ENCODE measurements around the gene PSTPIP1. TPM values are rescaled to one million over a fixed set of nuclear protein-coding genes. Genes with fewer than 3 reads are reported as not detected.

PSTPIP1 gene
- total and polyA plus RNA-seq, 10 of the 15 experiments (the other 5 are each of a cell fraction or from before 2014, with no cell fraction given) = 0.50 to 29.3 (median 14.5) TPM

DNA sequence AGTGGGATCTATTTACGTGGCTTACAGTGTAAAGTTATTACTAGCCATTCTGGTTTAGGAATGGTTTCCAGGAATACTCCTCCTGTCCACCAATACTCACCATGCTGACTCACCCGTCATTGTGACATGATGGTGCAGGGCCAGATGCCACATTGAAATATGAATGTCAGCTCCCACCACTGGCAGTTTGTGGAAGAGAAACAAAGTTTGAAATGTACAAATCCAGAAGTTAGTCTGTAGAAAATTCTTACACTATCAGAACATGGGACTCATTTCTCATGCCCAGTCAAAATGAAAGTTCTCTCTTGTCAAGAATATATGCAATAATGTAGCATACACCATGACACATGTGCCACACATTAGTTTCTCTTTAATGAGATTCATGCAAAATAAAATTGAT lies 90.4 kb downstream of the PSTPIP1 start (continued):
- TF ChIP-seq, protein P1, sequence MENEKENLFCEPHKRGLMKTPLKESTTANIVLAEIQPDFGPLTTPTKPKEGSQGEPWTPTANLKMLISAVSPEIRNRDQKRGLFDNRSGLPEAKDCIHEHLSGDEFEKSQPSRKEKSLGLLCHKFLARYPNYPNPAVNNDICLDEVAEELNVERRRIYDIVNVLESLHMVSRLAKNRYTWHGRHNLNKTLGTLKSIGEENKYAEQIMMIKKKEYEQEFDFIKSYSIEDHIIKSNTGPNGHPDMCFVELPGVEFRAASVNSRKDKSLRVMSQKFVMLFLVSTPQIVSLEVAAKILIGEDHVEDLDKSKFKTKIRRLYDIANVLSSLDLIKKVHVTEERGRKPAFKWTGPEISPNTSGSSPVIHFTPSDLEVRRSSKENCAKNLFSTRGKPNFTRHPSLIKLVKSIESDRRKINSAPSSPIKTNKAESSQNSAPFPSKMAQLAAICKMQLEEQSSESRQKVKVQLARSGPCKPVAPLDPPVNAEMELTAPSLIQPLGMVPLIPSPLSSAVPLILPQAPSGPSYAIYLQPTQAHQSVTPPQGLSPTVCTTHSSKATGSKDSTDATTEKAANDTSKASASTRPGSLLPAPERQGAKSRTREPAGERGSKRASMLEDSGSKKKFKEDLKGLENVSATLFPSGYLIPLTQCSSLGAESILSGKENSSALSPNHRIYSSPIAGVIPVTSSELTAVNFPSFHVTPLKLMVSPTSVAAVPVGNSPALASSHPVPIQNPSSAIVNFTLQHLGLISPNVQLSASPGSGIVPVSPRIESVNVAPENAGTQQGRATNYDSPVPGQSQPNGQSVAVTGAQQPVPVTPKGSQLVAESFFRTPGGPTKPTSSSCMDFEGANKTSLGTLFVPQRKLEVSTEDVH (IDR thresholded peaks at IDR 0.05; ENCODE audit: low read depth, partially characterized antibody) = no peak
- TF ChIP-seq, protein P2, sequence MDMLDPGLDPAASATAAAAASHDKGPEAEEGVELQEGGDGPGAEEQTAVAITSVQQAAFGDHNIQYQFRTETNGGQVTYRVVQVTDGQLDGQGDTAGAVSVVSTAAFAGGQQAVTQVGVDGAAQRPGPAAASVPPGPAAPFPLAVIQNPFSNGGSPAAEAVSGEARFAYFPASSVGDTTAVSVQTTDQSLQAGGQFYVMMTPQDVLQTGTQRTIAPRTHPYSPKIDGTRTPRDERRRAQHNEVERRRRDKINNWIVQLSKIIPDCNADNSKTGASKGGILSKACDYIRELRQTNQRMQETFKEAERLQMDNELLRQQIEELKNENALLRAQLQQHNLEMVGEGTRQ (IDR thresholded peaks at IDR 0.05; ENCODE audit: borderline replicate concordance, low read depth, low read length) = no peak
- TF ChIP-seq BHLHE40 (IDR thresholded peaks at IDR 0.05; ENCODE audit: borderline replicate concordance in 1 of 2, low read depth in 2 of 2, low read length in 1 of 2) (0 out of 4 replicates have a peak, but pooled peaks of 1 of the 2 experiments have one; percentile 13), BRCA1 (IDR thresholded peaks at IDR 0.05; ENCODE audit: low read depth, low read length) (no peak)

Small RNA genes lying within 50 kb of the gene (small RNA-seq; reads per million reads assigned to genes)
- not detected for gene RN7SL278P

Other genes starting within 250 kb of the PSTPIP1 start
- gene SCAPER, start 89.8 kb upstream of the PSTPIP1 start, total RNA-seq (2014; rRNA removed) = 4.1 and 5.6 TPM in 2 replicates
- gene SCAPER, start 89.8 kb upstream of the PSTPIP1 start, total RNA-seq (2014; rRNA removed; fragmentation: Illumina TruSeq; extraction: Trizol) = 5.4 and 6.2 TPM in 2 replicates
- gene SCAPER, start 89.8 kb upstream of the PSTPIP1 start, total RNA-seq (2021) = 4.9 and 5.7 TPM in 2 replicates
- gene SCAPER, start 89.8 kb upstream of the PSTPIP1 start, polyA plus RNA-seq (2011; rRNA removed) = 1.9 and 2.1 TPM in 2 replicates
- gene SCAPER, start 89.8 kb upstream of the PSTPIP1 start, polyA plus RNA-seq (2014; fragmentation: Illumina TruSeq; extraction: Trizol) = 3.4 and 3.8 TPM in 2 replicates
- 1 to 10 TPM; 2.3 to 3.7 TPM for gene SCAPER, start 89.8 kb upstream of the PSTPIP1 start, polyA plus RNA-seq (2014; fragmentation: Nextera tagmentation; extraction: Ambion mirVana)
- gene SCAPER, start 89.8 kb upstream of the PSTPIP1 start, polyA plus RNA-seq (2014; rRNA removed) = 1.0 and 1.2 TPM in 2 replicates
- 1 to 10 TPM; 7.4 to 7.7 TPM for gene SCAPER, start 89.8 kb upstream of the PSTPIP1 start, polyA plus RNA-seq (2016; fragmentation: Nextera tagmentation; extraction: Ambion mirVana)
- gene RCN2, start 63.4 kb upstream of the PSTPIP1 start, total RNA-seq (2014; rRNA removed) = 5.0 and 6.0 TPM in 2 replicates
- gene RCN2, start 63.4 kb upstream of the PSTPIP1 start, total RNA-seq (2014; rRNA removed; fragmentation: Illumina TruSeq; extraction: Trizol) = 12.1 and 12.9 TPM in 2 replicates
- 7.3 and 7.9 TPM in 2 replicates for gene RCN2, start 63.4 kb upstream of the PSTPIP1 start, total RNA-seq (2021)
- gene RCN2, start 63.4 kb upstream of the PSTPIP1 start, polyA plus RNA-seq (2011; rRNA removed) = 27.5 and 49.7 TPM in 2 replicates
- 13.5 and 15.9 TPM in 2 replicates for gene RCN2, start 63.4 kb upstream of the PSTPIP1 start, polyA plus RNA-seq (2014; fragmentation: Illumina TruSeq; extraction: Trizol)
- 10 to 100 TPM in 1 of 2 experiments, 1 to 10 TPM in 1; 4.9 to 12.8 TPM for gene RCN2, start 63.4 kb upstream of the PSTPIP1 start, polyA plus RNA-seq (2014; fragmentation: Nextera tagmentation; extraction: Ambion mirVana)
- 11.6 and 12.7 TPM in 2 replicates for gene RCN2, start 63.4 kb upstream of the PSTPIP1 start, polyA plus RNA-seq (2014; rRNA removed)
- gene RCN2, start 63.4 kb upstream of the PSTPIP1 start, polyA plus RNA-seq (2016; fragmentation: Nextera tagmentation; extraction: Ambion mirVana) = 10 to 100 TPM; 37.2 to 41.0 TPM
- 59.0 and 63.0 TPM in 2 replicates for gene TSPAN3, start 76.0 kb downstream of the PSTPIP1 start, total RNA-seq (2014; rRNA removed)
- 52.8 and 55.4 TPM in 2 replicates for gene TSPAN3, start 76.0 kb downstream of the PSTPIP1 start, total RNA-seq (2014; rRNA removed; fragmentation: Illumina TruSeq; extraction: Trizol)
- 51.2 and 52.6 TPM in 2 replicates for gene TSPAN3, start 76.0 kb downstream of the PSTPIP1 start, total RNA-seq (2021)
- 45.2 and 48.8 TPM in 2 replicates for gene TSPAN3, start 76.0 kb downstream of the PSTPIP1 start, polyA plus RNA-seq (2011; rRNA removed)
- gene TSPAN3, start 76.0 kb downstream of the PSTPIP1 start, polyA plus RNA-seq (2014; fragmentation: Illumina TruSeq; extraction: Trizol) = 60.4 and 78.2 TPM in 2 replicates
- gene TSPAN3, start 76.0 kb downstream of the PSTPIP1 start, polyA plus RNA-seq (2014; fragmentation: Nextera tagmentation; extraction: Ambion mirVana) = 10 to 100 TPM; 18.9 to 31.7 TPM
- gene TSPAN3, start 76.0 kb downstream of the PSTPIP1 start, polyA plus RNA-seq (2014; rRNA removed) = 59.4 and 64.0 TPM in 2 replicates
- gene TSPAN3, start 76.0 kb downstream of the PSTPIP1 start, polyA plus RNA-seq (2016; fragmentation: Nextera tagmentation; extraction: Ambion mirVana) = 100 to 1,000 TPM; 103 to 114 TPM